Hepatocyte (in vitro differentiated cells): ENCODE data around the gene UBR7. TPM values are rescaled to one million over a fixed set of nuclear protein-coding genes. Genes with fewer than 3 reads are reported as not detected.
A peak's percentile ranks its signal among the peaks of the same experiment; 100 is the strongest.
"Not testable (repeated sequence)": the region's sequence is repeated elsewhere in the genome, so short reads cannot be mapped to it uniquely, and the experiment has no call there.

Experiments used
- DNase-seq: peaks from one replicate; pipeline ENCODE4 v3.0.0-alpha.2; 2016; ENCODE audit warnings: low spot score
- H2AFZ ChIP-seq: fragments of 200-600 bp; sonication (generic); 2 replicates; pipeline ENCODE4 v1.6.0; 2016; ENCODE audit warnings: antibody characterized with exemption, mild to moderate bottlenecking
- H3K27ac ChIP-seq: fragments of 200-600 bp; sonication (generic); 2 replicates; pipeline ENCODE4 v1.5.1; 2016; ENCODE audit warnings: mild to moderate bottlenecking
- H3K27me3 ChIP-seq: fragments of 200-600 bp; sonication (generic); 2 replicates; pipeline ENCODE4 v1.6.1; 2016
- H3K36me3 ChIP-seq: fragments of 200-600 bp; sonication (generic); replicated peaks from 2 replicates; pipeline ENCODE4 v1.5.1; 2016; ENCODE audit warnings: low read depth; ENCODE audit not compliant: insufficient read depth
- H3K4me1 ChIP-seq: fragments of 200-600 bp; sonication (generic); 2 replicates; pipeline ENCODE4 v1.5.1; 2016; ENCODE audit warnings: mild to moderate bottlenecking, moderate library complexity; ENCODE audit not compliant: insufficient read depth
- H3K4me2 ChIP-seq: fragments of 200-600 bp; sonication (generic); 2 replicates; pipeline ENCODE4 v1.6.0; 2016
- H3K4me3 ChIP-seq: fragments of 200-600 bp; sonication (generic); 2 replicates; pipeline ENCODE4 v1.5.1; 2016; ENCODE audit warnings: mild to moderate bottlenecking
- H3K79me2 ChIP-seq: fragments of 200-600 bp; sonication (generic); 2 replicates; pipeline ENCODE4 v1.6.0; 2017; ENCODE audit warnings: mild to moderate bottlenecking
- H3K9me2 ChIP-seq: fragments of 200-600 bp; sonication (generic); replicated peaks from 2 replicates; pipeline ENCODE4 v1.6.0; 2017; ENCODE audit warnings: mild to moderate bottlenecking; ENCODE audit not compliant: insufficient read depth
- H3K9me3 ChIP-seq: fragments of 200-600 bp; sonication (generic); 2 replicates; pipeline ENCODE4 v1.5.1; 2016; ENCODE audit warnings: low read depth, mild to moderate bottlenecking
- H4K20me1 ChIP-seq: fragments of 200-600 bp; sonication (generic); 2 replicates; pipeline ENCODE4 v1.6.0; 2016; ENCODE audit warnings: mild to moderate bottlenecking; ENCODE audit not compliant: insufficient read depth, poor library complexity, severe bottlenecking
- EZH2 ChIP-seq: fragments of 200-600 bp; sonication (generic); IDR thresholded peaks from 2 replicates; pipeline ENCODE4 v1.6.1; 2016; ENCODE audit warnings: antibody characterized with exemption, mild to moderate bottlenecking, borderline replicate concordance
- EZH2phosphoT487 ChIP-seq: fragments of 200-600 bp; sonication (generic); IDR thresholded peaks from one replicate; pipeline ENCODE4 v1.6.1; 2018; ENCODE audit warnings: antibody characterized with exemption, mild to moderate bottlenecking, low read depth, moderate library complexity; ENCODE audit not compliant: unreplicated experiment, severe bottlenecking
- WGBS: methylation state at CpG from one replicate; pipeline ENCODE4 v1.1.6; 2016; ENCODE audit warnings: low lambda C conversion rate; ENCODE audit errors: missing lambda C conversion rate; 5-methylcytosine and 5-hydroxymethylcytosine counted together
- polyA plus RNA-seq: library from polyadenylated mRNA; unstranded; fragments of >200 nt; fragmentation: Nextera tagmentation; extraction: Ambion mirVana; gene quantifications from 2 replicates; pipeline ENCODE4 v1.2.1, GENCODE V29; 2016
- total RNA-seq: library from RNA; depleted of rRNA; stranded (reverse); fragments of >200 nt; gene quantifications from 2 replicates; pipeline ENCODE4 v1.2.3, GENCODE V29; 2014
- TF ChIP-seq, protein P1 (sequence below): fragments of 200-600 bp; sonication (generic); IDR thresholded peaks from 2 replicates; pipeline ENCODE4 v1.5.1; 2016; ENCODE audit warnings: antibody characterized with exemption, mild to moderate bottlenecking; ENCODE audit not compliant: poor library complexity

The UBR7 gene
- total and polyA plus RNA-seq, 2 experiments from 2014 or later: 13.1 to 16.3 TPM

DNA sequence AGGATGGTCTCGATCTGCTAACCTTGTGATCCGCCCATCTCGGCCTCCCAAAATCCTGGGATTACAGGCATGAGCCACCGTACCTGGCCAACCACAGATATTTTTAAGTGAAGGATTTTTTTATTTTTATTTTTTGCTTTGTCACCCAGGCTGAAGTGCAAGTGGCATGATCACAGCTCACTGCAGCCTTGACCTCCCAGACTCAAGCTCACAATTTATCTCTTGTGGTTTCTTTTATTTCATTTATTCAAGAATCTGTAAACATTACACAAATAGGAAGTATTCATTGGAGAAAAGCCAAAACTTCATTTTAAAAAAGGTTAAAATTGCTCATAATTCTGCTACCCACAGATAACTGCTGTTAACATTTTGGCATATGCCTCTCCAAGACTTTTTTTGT is 35.7 kb upstream of the UBR7 start:
- no peaks in the 10 kb centered on the region for H3K79me2 ChIP-seq
- H3K27me3 ChIP-seq: no peaks in the 10 kb centered on the region
- WGBS: 90% methylated on average over 4 of the region's 4 CpGs
- H4K20me1 ChIP-seq: no peaks in the 10 kb centered on the region
- DNase-seq: no peak
- H3K9me3 ChIP-seq: no peaks in the 10 kb centered on the region
- no peak overlapping the region for H3K27ac ChIP-seq
- no peak overlapping the region for H3K4me2 ChIP-seq
- H3K36me3 ChIP-seq: no peaks in the 10 kb centered on the region
- H2AFZ ChIP-seq: no peak overlapping the region
- H3K9me2 ChIP-seq: no peaks in the 10 kb centered on the region
- H3K4me3 ChIP-seq: no peak overlapping the region
- TF ChIP-seq EZH2 (no peak), EZH2phosphoT487 (no peak)
- TF ChIP-seq, protein P1, sequence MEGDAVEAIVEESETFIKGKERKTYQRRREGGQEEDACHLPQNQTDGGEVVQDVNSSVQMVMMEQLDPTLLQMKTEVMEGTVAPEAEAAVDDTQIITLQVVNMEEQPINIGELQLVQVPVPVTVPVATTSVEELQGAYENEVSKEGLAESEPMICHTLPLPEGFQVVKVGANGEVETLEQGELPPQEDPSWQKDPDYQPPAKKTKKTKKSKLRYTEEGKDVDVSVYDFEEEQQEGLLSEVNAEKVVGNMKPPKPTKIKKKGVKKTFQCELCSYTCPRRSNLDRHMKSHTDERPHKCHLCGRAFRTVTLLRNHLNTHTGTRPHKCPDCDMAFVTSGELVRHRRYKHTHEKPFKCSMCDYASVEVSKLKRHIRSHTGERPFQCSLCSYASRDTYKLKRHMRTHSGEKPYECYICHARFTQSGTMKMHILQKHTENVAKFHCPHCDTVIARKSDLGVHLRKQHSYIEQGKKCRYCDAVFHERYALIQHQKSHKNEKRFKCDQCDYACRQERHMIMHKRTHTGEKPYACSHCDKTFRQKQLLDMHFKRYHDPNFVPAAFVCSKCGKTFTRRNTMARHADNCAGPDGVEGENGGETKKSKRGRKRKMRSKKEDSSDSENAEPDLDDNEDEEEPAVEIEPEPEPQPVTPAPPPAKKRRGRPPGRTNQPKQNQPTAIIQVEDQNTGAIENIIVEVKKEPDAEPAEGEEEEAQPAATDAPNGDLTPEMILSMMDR: no peak
- no peaks in the 10 kb centered on the region for H3K4me1 ChIP-seq

DNA sequence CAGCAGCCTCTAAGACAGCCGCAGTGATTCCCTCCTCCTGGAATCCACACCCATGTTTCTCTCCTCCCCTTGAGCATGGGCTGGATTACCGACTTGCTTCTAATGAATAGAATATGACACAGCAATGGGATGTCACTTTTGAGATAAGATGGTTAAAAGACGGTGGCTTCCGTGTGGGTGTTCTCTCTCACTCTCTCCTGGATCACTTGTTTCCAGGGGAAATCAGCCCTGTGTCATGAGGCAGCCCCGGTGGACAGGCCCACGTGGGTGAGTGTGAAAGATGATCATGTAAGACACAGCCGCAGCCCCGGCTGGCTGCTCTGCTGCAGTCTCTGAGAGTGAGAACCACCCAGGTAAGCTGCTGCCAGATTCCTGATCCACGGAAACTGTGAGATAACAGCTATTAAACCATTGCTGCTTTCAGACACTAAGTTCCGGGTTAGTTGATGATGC is 33.1 kb upstream of the UBR7 start:
- Histone ChIP-seq H3K9me3 (no peaks in the 10 kb centered on the region), H3K27ac (no peak overlapping the region), H3K79me2 (no peaks in the 10 kb centered on the region), H4K20me1 (no peaks in the 10 kb centered on the region), H2AFZ (no peak overlapping the region), H3K36me3 (no peaks in the 10 kb centered on the region), H3K4me3 (no peak overlapping the region), H3K4me1 (no peaks in the 10 kb centered on the region), H3K9me2 (no peaks in the 10 kb centered on the region), H3K4me2 (no peak overlapping the region), H3K27me3 (no peaks in the 10 kb centered on the region)
- DNase-seq: peak; percentile 48
- WGBS: 35% methylated on average over 10 of the region's 10 CpGs
- TF ChIP-seq EZH2: no peak
- TF ChIP-seq, protein P1: no peak
- TF ChIP-seq EZH2phosphoT487: no peak

DNA sequence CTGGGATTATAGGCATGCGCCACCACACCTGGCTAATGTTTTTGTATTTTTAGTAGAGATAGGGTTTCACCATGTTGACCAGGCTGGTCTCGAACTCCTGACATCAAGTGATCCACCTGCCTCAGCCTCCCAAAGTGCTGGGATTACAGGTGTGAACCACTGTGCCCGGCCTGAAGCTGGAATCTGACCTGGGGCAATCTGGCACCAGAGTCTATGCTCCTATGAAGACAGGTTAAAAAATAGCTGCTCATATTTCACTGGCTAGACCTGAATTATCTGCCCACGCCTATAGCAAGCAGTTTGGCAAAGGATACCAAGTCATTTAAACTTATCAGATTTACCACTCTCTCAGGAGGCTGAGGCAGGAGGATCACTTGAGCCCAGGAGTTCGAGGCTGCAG is 32.3 kb upstream of the UBR7 start:
- not testable (repeated sequence) for H4K20me1 ChIP-seq, H3K4me2 ChIP-seq, H3K79me2 ChIP-seq, H3K9me3 ChIP-seq, H3K36me3 ChIP-seq, H3K4me3 ChIP-seq, H3K27ac ChIP-seq, H3K27me3 ChIP-seq, H2AFZ ChIP-seq, H3K4me1 ChIP-seq, H3K9me2 ChIP-seq, DNase-seq
- WGBS: 85% methylated on average over 5 of the region's 5 CpGs

DNA sequence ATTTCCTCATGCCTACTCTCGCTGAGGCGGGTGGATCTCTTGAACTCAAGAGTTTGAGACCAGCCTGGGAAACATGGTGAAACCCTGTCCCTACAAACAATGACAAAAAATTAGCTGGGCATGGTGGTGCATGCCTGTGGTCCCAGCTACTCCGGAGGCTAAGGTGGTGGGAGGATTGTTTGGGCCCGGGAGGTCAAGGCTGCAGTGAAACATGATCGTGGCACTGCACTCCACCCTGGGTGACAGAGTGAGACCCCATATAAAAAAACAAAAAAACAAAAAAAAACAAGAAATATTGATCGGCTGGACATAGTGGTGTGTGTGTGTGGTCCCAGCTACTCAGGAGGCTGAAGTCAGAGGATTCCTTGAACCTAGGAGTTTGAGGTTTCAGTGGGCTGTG is 31.6 kb upstream of the UBR7 start:
- Histone ChIP-seq H3K4me3 (no peak overlapping the region), H3K9me3 (no peaks in the 10 kb centered on the region), H3K79me2 (no peaks in the 10 kb centered on the region), H3K9me2 (no peaks in the 10 kb centered on the region), H4K20me1 (no peaks in the 10 kb centered on the region), H3K4me2 (no peak overlapping the region), H2AFZ (no peak overlapping the region), H3K36me3 (no peaks in the 10 kb centered on the region), H3K27me3 (no peaks in the 10 kb centered on the region), H3K4me1 (no peaks in the 10 kb centered on the region), H3K27ac (no peak overlapping the region)
- WGBS: 88% methylated on average over 6 of the region's 6 CpGs
- TF ChIP-seq EZH2phosphoT487 (no peak), EZH2 (no peak)
- TF ChIP-seq, protein P1: no peak
- no peak for DNase-seq
